HUES64 (cell line): Measurements from ENCODE around the gene MINDY4.

Experiments
- H3K27ac ChIP-seq: 2 replicates; pipeline ENCODE4 v1.7.0; 2013; ENCODE audit warnings: low read depth, low read length, inconsistent platforms
- H3K27me3 ChIP-seq: 2 replicates; pipeline ENCODE4 v1.6.1; 2013; ENCODE audit warnings: mild to moderate bottlenecking, low read length; ENCODE audit not compliant: insufficient read depth
- H3K36me3 ChIP-seq: 2 replicates; pipeline ENCODE4 v1.6.1; 2013; ENCODE audit warnings: mild to moderate bottlenecking, low read length; ENCODE audit not compliant: insufficient read depth
- H3K4me1 ChIP-seq: 2 replicates; pipeline ENCODE4 v1.6.1; 2013; ENCODE audit warnings: mild to moderate bottlenecking, low read length, moderate library complexity; ENCODE audit not compliant: insufficient read depth
- H3K4me3 ChIP-seq: 2 replicates; pipeline ENCODE4 v1.5.1; 2013; ENCODE audit warnings: mild to moderate bottlenecking, low read length, moderate library complexity
- H3K9ac ChIP-seq: 2 replicates; pipeline ENCODE4 v1.6.1; 2013; ENCODE audit warnings: mild to moderate bottlenecking, low read depth, low read length
- H3K9me3 ChIP-seq: 2 replicates; pipeline ENCODE4 v1.6.1; 2013; ENCODE audit warnings: low read depth, low read length; ENCODE audit not compliant: insufficient read depth
- WGBS: fragments of 150-250, 120-280 bp; methylation state at CpG from one replicate; pipeline ENCODE4 v1.1.7; 2013; ENCODE audit warnings: missing lambda C conversion rate; 5-methylcytosine and 5-hydroxymethylcytosine counted together

MINDY4 gene

GRCh38 chr7:30731581-30731980, 39.6 kb upstream of the MINDY4 start:
- Histone ChIP-seq H3K27me3 (no peaks in the 10 kb centered on the region), H3K4me1 (peaks cover 8% of the 10 kb centered on the region)

GRCh38 chr7:30732606-30733005, 38.6 kb upstream of the MINDY4 start:
- no peaks in the 10 kb centered on the region for H3K4me1 ChIP-seq
- H3K27me3 ChIP-seq, result no peaks in the 10 kb centered on the region
- 82% methylated on average over 12 of the region's 12 CpGs for WGBS

More at GRCh38 chr7:30731581-30731980, 39.6 kb upstream of the MINDY4 start:
- WGBS, result 84% methylated on average over 11 of the region's 11 CpGs
- Histone ChIP-seq H3K36me3 (no peaks in the 10 kb centered on the region), H3K27ac (no peak overlapping the region), H3K9ac (no peak overlapping the region), H3K9me3 (no peaks in the 10 kb centered on the region), H3K4me3 (no peak overlapping the region)

GRCh38 chr7:30733216-30733615, 38.0 kb upstream of the MINDY4 start:
- Histone ChIP-seq H3K4me1 (no peaks in the 10 kb centered on the region), H3K27ac (no peak overlapping the region), H3K36me3 (no peaks in the 10 kb centered on the region), H3K9me3 (no peaks in the 10 kb centered on the region), H3K27me3 (no peaks in the 10 kb centered on the region), H3K4me3 (no peak overlapping the region), H3K9ac (no peak overlapping the region)
- 92% methylated on average over 6 of the region's 6 CpGs for WGBS

More at GRCh38 chr7:30732606-30733005, 38.6 kb upstream of the MINDY4 start:
- no peak overlapping the region for H3K9ac ChIP-seq
- no peak overlapping the region for H3K4me3 ChIP-seq
- no peaks in the 10 kb centered on the region for H3K36me3 ChIP-seq
- no peak overlapping the region for H3K27ac ChIP-seq
- H3K9me3 ChIP-seq, result no peaks in the 10 kb centered on the region

- 94% methylated on average over 11 of the region's 11 CpGs for WGBS
- no peak overlapping the region for H3K9ac ChIP-seq
- no peaks in the 10 kb centered on the region for H3K36me3 ChIP-seq
- no peaks in the 10 kb centered on the region for H3K4me1 ChIP-seq
- H3K27me3 ChIP-seq, result no peaks in the 10 kb centered on the region
- no peak overlapping the region for H3K4me3 ChIP-seq
- no peaks in the 10 kb centered on the region for H3K9me3 ChIP-seq
- no peak overlapping the region for H3K27ac ChIP-seq
Observed at GRCh38 chr7:30733691-30734090, 37.5 kb upstream of the MINDY4 start.

GRCh38 chr7:30734497-30734896, 36.7 kb upstream of the MINDY4 start:
- H3K9me3 ChIP-seq, result no peaks in the 10 kb centered on the region
- no peak overlapping the region for H3K4me3 ChIP-seq
- no peaks in the 10 kb centered on the region for H3K27me3 ChIP-seq
- H3K4me1 ChIP-seq, result no peaks in the 10 kb centered on the region
- no peaks in the 10 kb centered on the region for H3K36me3 ChIP-seq
- H3K9ac ChIP-seq, result no peak overlapping the region
- H3K27ac ChIP-seq, result no peak overlapping the region
- WGBS, result 79% methylated on average over 7 of the region's 7 CpGs

- Histone ChIP-seq H3K4me3 (no peak overlapping the region), H3K27ac (no peak overlapping the region), H3K4me1 (no peaks in the 10 kb centered on the region), H3K27me3 (no peaks in the 10 kb centered on the region), H3K36me3 (no peaks in the 10 kb centered on the region), H3K9me3 (no peaks in the 10 kb centered on the region), H3K9ac (no peak overlapping the region)
- 94% methylated on average over 3 of the region's 3 CpGs for WGBS
Observed at GRCh38 chr7:30735631-30736030, 35.6 kb upstream of the MINDY4 start.

GRCh38 chr7:30736291-30736690, 34.9 kb upstream of the MINDY4 start:
- no peaks in the 10 kb centered on the region for H3K36me3 ChIP-seq
- 91% methylated on average over 4 of the region's 4 CpGs for WGBS
- no peaks in the 10 kb centered on the region for H3K4me1 ChIP-seq
- no peaks in the 10 kb centered on the region for H3K27me3 ChIP-seq
- no peak overlapping the region for H3K27ac ChIP-seq
- no peak overlapping the region for H3K4me3 ChIP-seq
- H3K9ac ChIP-seq, result no peak overlapping the region
- no peaks in the 10 kb centered on the region for H3K9me3 ChIP-seq

- Histone ChIP-seq H3K4me3 (no peak overlapping the region), H3K27ac (no peak overlapping the region), H3K9me3 (no peaks in the 10 kb centered on the region), H3K4me1 (no peaks in the 10 kb centered on the region), H3K36me3 (no peaks in the 10 kb centered on the region), H3K9ac (no peak overlapping the region), H3K27me3 (no peaks in the 10 kb centered on the region)
- WGBS, result 89% methylated on average over 6 of the region's 6 CpGs
Observed at GRCh38 chr7:30738026-30738915, 32.9 kb upstream of the MINDY4 start.

- no peaks in the 10 kb centered on the region for H3K4me1 ChIP-seq
- no peaks in the 10 kb centered on the region for H3K9me3 ChIP-seq
- 80% methylated on average over 2 of the region's 2 CpGs for WGBS
- H3K36me3 ChIP-seq, result no peaks in the 10 kb centered on the region
- H3K9ac ChIP-seq, result no peak overlapping the region
- no peaks in the 10 kb centered on the region for H3K27me3 ChIP-seq
- no peak overlapping the region for H3K4me3 ChIP-seq
- no peak overlapping the region for H3K27ac ChIP-seq
Observed at GRCh38 chr7:30739691-30740090, 31.5 kb upstream of the MINDY4 start.

GRCh38 chr7:30740417-30741181, 30.6 kb upstream of the MINDY4 start:
- Histone ChIP-seq H3K9ac (no peak overlapping the region), H3K36me3 (no peaks in the 10 kb centered on the region), H3K27ac (no peak overlapping the region), H3K27me3 (no peaks in the 10 kb centered on the region), H3K4me1 (no peaks in the 10 kb centered on the region), H3K4me3 (no peak overlapping the region), H3K9me3 (no peaks in the 10 kb centered on the region)
- WGBS, result 51% methylated on average over 14 of the region's 14 CpGs

GRCh38 chr7:30741289-30741688, 29.9 kb upstream of the MINDY4 start:
- no peaks in the 10 kb centered on the region for H3K27me3 ChIP-seq
- no peaks in the 10 kb centered on the region for H3K9me3 ChIP-seq
- H3K36me3 ChIP-seq, result no peaks in the 10 kb centered on the region
- no peak overlapping the region for H3K4me3 ChIP-seq
- 92% methylated on average over 8 of the region's 8 CpGs for WGBS
- H3K4me1 ChIP-seq, result no peaks in the 10 kb centered on the region
- H3K9ac ChIP-seq, result no peak overlapping the region
- H3K27ac ChIP-seq, result no peak overlapping the region
